OCI-LY7 (cell line): ENCODE data around the gene RNF213.

Experiments
- CTCF ChIP-seq: fragments of 200-600 bp; sonication (generic); conservative IDR thresholded peaks from 2 replicates; pipeline ENCODE4 v1.5.1; 2014; ENCODE audit warnings: mild to moderate bottlenecking, antibody characterized with exemption, low read length, moderate library complexity, mixed read lengths
- EZH2phosphoT487 ChIP-seq: fragments of 200-600 bp; sonication (generic); IDR thresholded peaks from 2 replicates; pipeline ENCODE4 v1.6.1; 2018; ENCODE audit warnings: low read depth, borderline replicate concordance, mild to moderate bottlenecking, mixed run types, antibody characterized with exemption, low read length, moderate library complexity, mixed read lengths

GRCh38 chr17:80222376-80223141 is 38.1 kb upstream of the RNF213 start:
- no peak for TF ChIP-seq CTCF
- TF ChIP-seq EZH2phosphoT487: no peak
